B cell (primary cell): Measurements from ENCODE around the gene MCTP1. TPM values are rescaled to one million over a fixed set of nuclear protein-coding genes. Genes with fewer than 3 reads are reported as not detected.

Source experiments
- ATAC-seq: fragments of 200-7000 bp; cut with Tn5 transposase; one replicate; pipeline ENCODE4 v1.10.0; 2021; ENCODE audit warnings: low read depth, mild to moderate bottlenecking, moderate number of reproducible peaks, moderate library complexity
- CTCF ChIA-PET: fragments of 350-600 bp; sonication (Branson Sonifier 250); formaldehyde crosslinking; loops from one replicate; lab custom pipeline; 2021; ENCODE audit warnings: antibody characterized with exemption, inconsistent platforms; lab: Charles Lee
- POLR2A ChIA-PET: fragments of 350-600 bp; sonication (Branson Sonifier 250); formaldehyde crosslinking; loops from one replicate; lab custom pipeline; 2021; ENCODE audit warnings: antibody characterized with exemption; lab: Charles Lee
- DNase-seq: peaks from one replicate; pipeline ENCODE4 v3.0.0; 2013
- H2AFZ ChIP-seq: 2 replicates; pipeline ENCODE4 v1.6.1; 2012; ENCODE audit warnings: mild to moderate bottlenecking, low read depth, low read length; ENCODE audit not compliant: insufficient read depth, poor library complexity, severe bottlenecking
- H3K27ac ChIP-seq, 2 donors: 1 replicate in 1 of 2; 2 replicates in 1 of 2; pipeline ENCODE4 v1.5.1; 2012 to 2013; ENCODE audit warnings: low read length in 2 of 2, mild to moderate bottlenecking in 2 of 2, moderate library complexity in 1 of 2
- H3K27me3 ChIP-seq, 4 experiments: fragments of 200-600 bp in 1 of 4; sonication (generic) in 1 of 4; replicated peaks in 1 of 4; 1 replicate in 2 of 4; 2 replicates in 2 of 4; pipeline versions ENCODE4 v1.6.1 to v1.7.0; 2013 to 2016; ENCODE audit warnings: low read length in 3 of 4, mild to moderate bottlenecking in 2 of 4, mixed read lengths in 1 of 4, moderate library complexity in 1 of 4; ENCODE audit not compliant: insufficient read depth in 4 of 4, control insufficient read depth in 3 of 4; ENCODE audit errors: control extremely low read depth in 1 of 4
- H3K36me3 ChIP-seq, 2 experiments: replicated peaks in 1 of 2; 1 replicate in 1 of 2; 2 replicates in 1 of 2; pipeline versions ENCODE4 v1.6.1 to v1.7.1; 2013; ENCODE audit warnings: low read length in 1 of 2; ENCODE audit not compliant: insufficient read depth in 2 of 2, control insufficient read depth in 1 of 2; ENCODE audit errors: control extremely low read depth in 1 of 2, extremely low read depth in 1 of 2
- H3K4me1 ChIP-seq, 2 donors: fragments of 200-600 bp in 1 of 2; sonication (generic) in 1 of 2; 1 replicate in 1 of 2; 2 replicates in 1 of 2; pipeline versions ENCODE4 v1.5.1 to v1.6.1; 2013 to 2017; ENCODE audit warnings: low read length in 2 of 2; ENCODE audit not compliant: control insufficient read depth in 2 of 2, insufficient read depth in 2 of 2
- H3K4me2 ChIP-seq: replicated peaks from 2 replicates; pipeline ENCODE3; 2012; ENCODE audit warnings: mild to moderate bottlenecking, low read depth, low read length; ENCODE audit not compliant: poor library complexity, severe bottlenecking
- H3K4me3 ChIP-seq, 5 experiments: fragments of 200-600 bp in 1 of 5; sonication (generic) in 1 of 5; 1 replicate in 3 of 5; 2 replicates in 2 of 5; pipeline versions ENCODE4 v1.5.1 to v1.7.0; 2011 to 2016; ENCODE audit warnings: low read length in 4 of 5, mild to moderate bottlenecking in 4 of 5, low read depth in 2 of 5, control low read depth in 1 of 5, moderate library complexity in 1 of 5; ENCODE audit not compliant: insufficient read depth in 1 of 5; ENCODE audit errors: control extremely low read depth in 1 of 5, extremely low read depth in 1 of 5
- H3K79me2 ChIP-seq: fragments of 200-600 bp; sonication (generic); one replicate; pipeline ENCODE4 v1.6.0; 2016; ENCODE audit warnings: low read length; ENCODE audit not compliant: control insufficient read depth, insufficient read depth
- H3K9ac ChIP-seq: fragments of 200-600 bp; sonication (generic); 2 replicates; pipeline ENCODE4 v1.6.1; 2017; ENCODE audit warnings: mild to moderate bottlenecking, low read length, moderate library complexity
- H3K9me3 ChIP-seq, 3 donors: one replicate each; pipeline versions ENCODE4 v1.6.1 to v1.7.1; 2013; ENCODE audit warnings: low read length in 2 of 3; ENCODE audit not compliant: control insufficient read depth in 2 of 3, insufficient read depth in 1 of 3; ENCODE audit errors: control extremely low read depth in 1 of 3
- H4K20me1 ChIP-seq: 2 replicates; pipeline ENCODE4 v1.6.0; 2012; ENCODE audit warnings: mild to moderate bottlenecking, low read length; ENCODE audit not compliant: insufficient read depth, control insufficient read depth, poor library complexity, severe bottlenecking
- H3K27ac Mint-ChIP-seq: one replicate; pipeline ENCODE4 v1.8.0; 2021; ENCODE audit warnings: mixed read lengths
- H3K27me3 Mint-ChIP-seq: one replicate; pipeline ENCODE4 v1.8.0; 2021; ENCODE audit warnings: mixed read lengths
- H3K4me1 Mint-ChIP-seq: one replicate; pipeline ENCODE4 v1.8.0; 2021; ENCODE audit warnings: mixed read lengths
- H3K4me3 Mint-ChIP-seq: one replicate; pipeline ENCODE4 v1.8.0; 2021; ENCODE audit warnings: mixed read lengths
- H3K9me3 Mint-ChIP-seq: one replicate; pipeline ENCODE4 v1.8.0; 2022; ENCODE audit warnings: mixed read lengths; ENCODE audit not compliant: insufficient read depth
- EZH2 ChIP-seq: IDR thresholded peaks from 2 replicates; pipeline ENCODE4 v1.6.1; 2012; ENCODE audit warnings: borderline replicate concordance, low read depth, mild to moderate bottlenecking, moderate library complexity, low read length; ENCODE audit not compliant: insufficient read depth, poor library complexity, severe bottlenecking
- WGBS: methylation state at CpG from one replicate; pipeline ENCODE4 v1.1.5; 2013; ENCODE audit warnings: missing lambda C conversion rate; ENCODE audit not compliant: insufficient coverage; 5-methylcytosine and 5-hydroxymethylcytosine counted together
- intact Hi-C: fragments of 100-400 bp; cut with micrococcal nuclease; formaldehyde crosslinking; loops from one replicate; pipeline ENCODE4 v1.10.0; 2022
- polyA plus RNA-seq: library from polyadenylated mRNA; depleted of rRNA; stranded (reverse); fragments of >200 nt; gene quantifications from 2 replicates; pipeline ENCODE4 v1.2.3, GENCODE V29; 2012
- total RNA-seq, 2 donors: library from RNA; stranded (reverse); fragments of 120-200 nt in 1 of 2; gene quantifications; 1 replicate in 1 of 2; 2 replicates in 1 of 2; pipeline versions ENCODE4 v1.2.3 to v1.2.4, GENCODE V29; 2013 to 2022
- TF ChIP-seq, protein P1 (sequence below): fragments of 200-600 bp; IDR thresholded peaks from one replicate; pipeline ENCODE4 v1.8.0; 2022; ENCODE audit warnings: antibody characterized with exemption, mild to moderate bottlenecking

MCTP1 gene
- total and polyA plus RNA-seq, 2 donors (not counting 1 experiment from before 2014, with no cell fraction given): 0.42 to 2.5 TPM

DNA sequence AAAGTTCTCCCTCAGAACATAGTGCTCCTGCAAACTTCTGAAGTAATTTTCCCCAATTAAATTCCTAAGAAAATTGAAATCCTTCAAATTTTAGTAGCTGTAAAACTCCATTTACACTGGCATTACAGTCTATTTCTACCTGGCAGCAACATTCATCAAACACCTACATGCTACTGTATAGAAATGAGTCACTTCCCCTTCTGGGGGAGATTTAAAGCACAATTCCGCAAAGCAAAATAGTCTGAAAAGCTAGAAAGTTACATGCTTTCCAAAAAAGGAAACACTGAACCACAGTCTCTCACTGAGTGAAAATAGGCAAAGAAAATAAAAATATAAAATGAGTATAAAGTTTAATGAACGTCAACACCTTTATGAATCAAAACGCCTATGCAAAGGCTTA lies 43.3 kb downstream of the MCTP1 start:
- no peaks in the 10 kb centered on the region for H3K4me1 ChIP-seq
- H3K4me3 Mint-ChIP-seq: no peak overlapping the region
- H2AFZ ChIP-seq: no peak overlapping the region
- H3K4me3 ChIP-seq: no peak overlapping the region
- no CpG with 5 or more reads among the region's 3 CpGs for WGBS
- no peak overlapping the region for H3K4me2 ChIP-seq
- H3K79me2 ChIP-seq: no peaks in the 10 kb centered on the region
- no peaks in the 10 kb centered on the region for H3K36me3 ChIP-seq
- no peaks in the 10 kb centered on the region for H3K9me3 ChIP-seq
- H3K9me3 Mint-ChIP-seq: no peaks in the 10 kb centered on the region
- ChIA-PET POLR2A (no interaction called here), CTCF (no interaction called here)
- H3K27ac ChIP-seq: no peak overlapping the region
- no peaks in the 10 kb centered on the region for H3K4me1 Mint-ChIP-seq
- H4K20me1 ChIP-seq: no peaks in the 10 kb centered on the region
- DNase-seq (no peak), ATAC-seq (no peak)
- peaks cover 12% of the 10 kb centered on the region for H3K27me3 Mint-ChIP-seq
- no peak overlapping the region for H3K27ac Mint-ChIP-seq
- intact Hi-C loops: no loop called here
- TF ChIP-seq EZH2: no peak
- TF ChIP-seq, protein P1, sequence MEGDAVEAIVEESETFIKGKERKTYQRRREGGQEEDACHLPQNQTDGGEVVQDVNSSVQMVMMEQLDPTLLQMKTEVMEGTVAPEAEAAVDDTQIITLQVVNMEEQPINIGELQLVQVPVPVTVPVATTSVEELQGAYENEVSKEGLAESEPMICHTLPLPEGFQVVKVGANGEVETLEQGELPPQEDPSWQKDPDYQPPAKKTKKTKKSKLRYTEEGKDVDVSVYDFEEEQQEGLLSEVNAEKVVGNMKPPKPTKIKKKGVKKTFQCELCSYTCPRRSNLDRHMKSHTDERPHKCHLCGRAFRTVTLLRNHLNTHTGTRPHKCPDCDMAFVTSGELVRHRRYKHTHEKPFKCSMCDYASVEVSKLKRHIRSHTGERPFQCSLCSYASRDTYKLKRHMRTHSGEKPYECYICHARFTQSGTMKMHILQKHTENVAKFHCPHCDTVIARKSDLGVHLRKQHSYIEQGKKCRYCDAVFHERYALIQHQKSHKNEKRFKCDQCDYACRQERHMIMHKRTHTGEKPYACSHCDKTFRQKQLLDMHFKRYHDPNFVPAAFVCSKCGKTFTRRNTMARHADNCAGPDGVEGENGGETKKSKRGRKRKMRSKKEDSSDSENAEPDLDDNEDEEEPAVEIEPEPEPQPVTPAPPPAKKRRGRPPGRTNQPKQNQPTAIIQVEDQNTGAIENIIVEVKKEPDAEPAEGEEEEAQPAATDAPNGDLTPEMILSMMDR: no peak
- no peaks in the 10 kb centered on the region for H3K27me3 ChIP-seq
- H3K9ac ChIP-seq: no peak overlapping the region

DNA sequence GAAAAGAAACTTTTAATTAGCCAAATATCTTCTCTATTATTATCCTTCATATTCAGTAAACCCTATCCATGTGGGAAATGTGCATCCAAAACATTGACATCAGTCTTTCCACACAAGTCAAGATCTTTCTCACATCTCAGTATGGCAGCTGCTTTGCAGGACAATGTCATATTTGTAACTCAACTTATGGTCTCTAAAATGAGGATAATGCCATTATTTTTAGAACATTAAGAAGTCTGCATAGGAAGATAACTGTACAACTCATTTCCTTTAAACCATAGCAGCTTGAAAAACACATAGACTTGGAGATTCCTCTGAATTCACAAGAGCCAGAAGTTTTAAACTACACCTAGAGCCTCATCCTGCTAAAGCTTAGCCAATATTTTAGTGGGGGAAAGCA lies 43.7 kb downstream of the MCTP1 start:
- H3K9me3 Mint-ChIP-seq: no peaks in the 10 kb centered on the region
- CTCF ChIA-PET: no interaction called here

More for the DNA sequence above, 43.7 kb downstream of the MCTP1 start:
- H3K79me2 ChIP-seq: no peaks in the 10 kb centered on the region
- no peak overlapping the region for H3K27ac ChIP-seq
- no peak overlapping the region for H3K4me3 Mint-ChIP-seq
- H4K20me1 ChIP-seq: no peaks in the 10 kb centered on the region
- H3K36me3 ChIP-seq: no peaks in the 10 kb centered on the region
- POLR2A ChIA-PET: no interaction called here
- intact Hi-C loops: no loop called here
- H3K27ac Mint-ChIP-seq: no peak overlapping the region
- TF ChIP-seq, protein P1: no peak
- TF ChIP-seq EZH2: no peak
- no peak overlapping the region for H3K9ac ChIP-seq
- H3K9me3 ChIP-seq: no peaks in the 10 kb centered on the region
- DNase-seq: no peak
- no peak overlapping the region for H3K4me2 ChIP-seq
- H3K4me1 ChIP-seq: no peaks in the 10 kb centered on the region
- H3K27me3 ChIP-seq: no peaks in the 10 kb centered on the region
- H3K4me1 Mint-ChIP-seq: no peaks in the 10 kb centered on the region
- no peak overlapping the region for H2AFZ ChIP-seq
- H3K27me3 Mint-ChIP-seq: peaks cover 12% of the 10 kb centered on the region
- ATAC-seq: no peak
- no peak overlapping the region for H3K4me3 ChIP-seq
